GM12891 (cell line): ENCODE data around the gene MAB21L4.

Experiments
- PAX5 ChIP-seq: IDR thresholded peaks from 2 replicates; pipeline ENCODE4 v1.6.1; 2011; ENCODE audit warnings: low read length, moderate library complexity, mild to moderate bottlenecking; ENCODE audit not compliant: insufficient read depth, severe bottlenecking
- POLR2A ChIP-seq: IDR thresholded peaks from 2 replicates; pipeline ENCODE4 v1.6.1; 2011; ENCODE audit warnings: low read depth, low read length, control low read depth
- POLR2AphosphoS5 ChIP-seq: IDR thresholded peaks from 2 replicates; pipeline ENCODE4 v1.6.1; 2011; ENCODE audit warnings: low read depth, low read length, control low read depth
- SPI1 ChIP-seq: IDR thresholded peaks from 2 replicates; pipeline ENCODE4 v1.6.1; 2011; ENCODE audit warnings: low read depth, low read length, control low read depth
- TAF1 ChIP-seq: IDR thresholded peaks from 2 replicates; pipeline ENCODE4 v1.6.1; 2011; ENCODE audit warnings: low read depth, low read length, control low read depth

- no peak for TF ChIP-seq POLR2AphosphoS5
- TF ChIP-seq POLR2A: no peak
- TF ChIP-seq SPI1: no peak
- TF ChIP-seq PAX5: no peak
- TF ChIP-seq TAF1: no peak
These were observed 11.1 kb upstream of the MAB21L4 start for GRCh38 chr2:240906911-240907590.
